Bone marrow (tissue), 2 donors: ENCODE results near the gene IFNK.

ENCODE experiments used
- DNase-seq, 2 donors: peaks; one replicate each; lab custom pipeline; 2025; lab: John Stamatoyannopoulos, UW

IFNK gene

DNA sequence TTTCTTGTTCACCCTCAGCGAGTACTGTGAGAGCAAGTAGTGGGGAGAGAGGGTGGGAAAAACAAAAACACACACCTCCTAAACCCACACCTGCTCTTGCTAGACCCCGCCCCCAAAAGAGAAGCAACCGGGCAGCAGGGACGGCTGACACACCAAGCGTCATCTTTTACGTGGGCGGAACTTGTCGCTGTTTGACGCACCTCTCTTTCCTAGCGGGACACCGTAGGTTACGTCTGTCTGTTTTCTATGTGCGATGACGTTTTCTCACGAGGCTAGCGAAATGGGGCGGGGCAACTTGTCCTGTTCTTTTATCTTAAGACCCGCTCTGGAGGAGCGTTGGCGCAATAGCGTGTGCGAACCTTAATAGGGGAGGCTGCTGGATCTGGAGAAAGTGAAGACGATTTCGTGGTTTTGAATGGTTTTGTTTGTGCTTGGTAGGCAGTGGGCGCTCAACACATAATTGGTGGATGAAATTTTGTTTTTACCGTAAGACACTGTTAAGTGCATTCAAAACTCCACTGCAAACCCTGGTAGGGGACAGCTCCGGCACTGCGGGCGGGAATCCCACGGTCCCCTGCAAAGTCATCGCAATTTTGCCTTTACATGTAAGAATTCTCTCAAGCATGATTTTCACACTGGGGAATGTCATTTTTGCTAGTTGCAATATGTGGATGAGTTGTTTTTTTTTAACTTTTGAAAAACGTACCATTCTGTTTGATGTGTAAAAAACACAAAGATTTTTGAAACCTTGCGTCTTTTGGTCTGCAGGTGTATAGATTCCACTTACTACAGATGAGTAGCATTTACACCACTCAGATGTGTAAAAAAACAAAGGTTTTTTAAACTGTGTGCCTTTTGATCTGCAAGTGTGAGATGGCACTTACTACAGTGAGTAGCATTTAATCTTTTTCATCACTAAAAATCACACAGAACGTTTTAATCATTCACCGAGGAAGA, 49.8 kb downstream of the IFNK start:
- peak; percentile 97 to 98 for DNase-seq
